ENCODE measurements around the gene GORASP1. TPM values are rescaled to one million over a fixed set of nuclear protein-coding genes. Genes with fewer than 3 reads are reported as not detected.

GORASP1 gene
- total RNA-seq (10 to 100 TPM; 29.2 to 40.1 TPM), total RNA-seq (32.3 to 41.5 reads per million in 2 donors)

- ATAC-seq: peak; percentile 73
- H3K36me3 Mint-ChIP-seq (ENCODE audit: low read depth): peaks cover 9% of the 10 kb centered on the region
- H3K4me1 Mint-ChIP-seq: peaks cover 51% of the 10 kb centered on the region
- H3K4me3 Mint-ChIP-seq: peak within 1 kb of the TSS; percentile 100
- no peaks in the 10 kb centered on the region for H3K9me3 ChIP-seq (ENCODE audit: control insufficient read depth, low read length, poor library complexity, severe bottlenecking)
- DNase-seq: peak; percentile 37 to 57 (median 50)
- H3K27ac Mint-ChIP-seq: peak within 1 kb of the TSS; percentile 99
- H3K27me3 Mint-ChIP-seq: no peaks in the 10 kb centered on the region
Measured at GRCh38 chr3:39107388-39108199, at the start of gene GORASP1, which contains the start of gene TTC21A. GORASP1 (minus strand) TSS chr3:39107627; CDS start chr3:39107541, 86 bp downstream. TTC21A (plus strand) TSS chr3:39107680; CDS start chr3:39107838, 158 bp downstream.

- H3K27me3 Mint-ChIP-seq: no peaks in the 10 kb centered on the region
- peaks cover 18% of the 10 kb centered on the region for H3K4me1 Mint-ChIP-seq
- peak overlapping the region; percentile 72 for H3K27ac Mint-ChIP-seq
- peak overlapping the region; percentile 36 for H3K4me3 Mint-ChIP-seq
- ATAC-seq (no peak), DNase-seq (no peak)
- peaks cover 2% of the 10 kb centered on the region for H3K9me3 ChIP-seq (ENCODE audit: control insufficient read depth, low read length, poor library complexity, severe bottlenecking)
- peaks cover 6% of the 10 kb centered on the region for H3K36me3 Mint-ChIP-seq (ENCODE audit: low read depth)
Measured at GRCh38 chr3:39156421-39156820, 49.0 kb upstream of the GORASP1 start.

- ATAC-seq: no peak
- H3K36me3 Mint-ChIP-seq (ENCODE audit: low read depth): peaks cover 6% of the 10 kb centered on the region
- H3K4me1 Mint-ChIP-seq: peaks cover 38% of the 10 kb centered on the region
- H3K27ac Mint-ChIP-seq: peak overlapping the region; percentile 86
- peaks cover 6% of the 10 kb centered on the region for H3K9me3 ChIP-seq (ENCODE audit: control insufficient read depth, low read length, poor library complexity, severe bottlenecking)
- H3K27me3 Mint-ChIP-seq: no peaks in the 10 kb centered on the region
- no peak for DNase-seq
- H3K4me3 Mint-ChIP-seq: peak overlapping the region; percentile 80
Measured at GRCh38 chr3:39154280-39155021, 47.0 kb upstream of the GORASP1 start.

GRCh38 chr3:39153977-39154279 lies 46.5 kb upstream of the GORASP1 start:
- no peaks in the 10 kb centered on the region for H3K27me3 Mint-ChIP-seq
- H3K9me3 ChIP-seq (ENCODE audit: control insufficient read depth, low read length, poor library complexity, severe bottlenecking): peaks cover 6% of the 10 kb centered on the region
- peak overlapping the region; percentile 80 for H3K4me3 Mint-ChIP-seq
- peak overlapping the region; percentile 86 for H3K27ac Mint-ChIP-seq
- no peak for ATAC-seq
- H3K4me1 Mint-ChIP-seq: peaks cover 43% of the 10 kb centered on the region
- H3K36me3 Mint-ChIP-seq (ENCODE audit: low read depth): peaks cover 6% of the 10 kb centered on the region
- DNase-seq: no peak

GRCh38 chr3:39150803-39151631 lies 43.6 kb upstream of the GORASP1 start:
- Mint-ChIP-seq H3K4me1 (peaks cover 69% of the 10 kb centered on the region), H3K27me3 (no peaks in the 10 kb centered on the region), H3K36me3 (ENCODE audit: low read depth) (peaks cover 6% of the 10 kb centered on the region), H3K4me3 (peak overlapping the region; percentile 100), H3K27ac (peak overlapping the region; percentile 99)
- DNase-seq (peak in 1 of 3 donors; percentile 42), ATAC-seq (no peak)
- H3K9me3 ChIP-seq (ENCODE audit: control insufficient read depth, low read length, poor library complexity, severe bottlenecking): peaks cover 6% of the 10 kb centered on the region

- Mint-ChIP-seq H3K36me3 (ENCODE audit: low read depth) (peaks cover 6% of the 10 kb centered on the region), H3K4me3 (peak overlapping the region; percentile 100), H3K4me1 (peaks cover 73% of the 10 kb centered on the region), H3K27me3 (no peaks in the 10 kb centered on the region), H3K27ac (peak overlapping the region; percentile 99)
- ATAC-seq (no peak), DNase-seq (no peak)
- peaks cover 6% of the 10 kb centered on the region for H3K9me3 ChIP-seq (ENCODE audit: control insufficient read depth, low read length, poor library complexity, severe bottlenecking)
Measured at GRCh38 chr3:39150148-39150802, 42.8 kb upstream of the GORASP1 start.

- peaks cover 7% of the 10 kb centered on the region for H3K36me3 Mint-ChIP-seq (ENCODE audit: low read depth)
- H3K27ac Mint-ChIP-seq: peak overlapping the region; percentile 99
- peaks cover 6% of the 10 kb centered on the region for H3K9me3 ChIP-seq (ENCODE audit: control insufficient read depth, low read length, poor library complexity, severe bottlenecking)
- DNase-seq (no peak), ATAC-seq (no peak)
- H3K4me3 Mint-ChIP-seq: peak overlapping the region; percentile 100
- peaks cover 74% of the 10 kb centered on the region for H3K4me1 Mint-ChIP-seq
- no peaks in the 10 kb centered on the region for H3K27me3 Mint-ChIP-seq
Measured at GRCh38 chr3:39149498-39150147, 42.2 kb upstream of the GORASP1 start.

- peaks cover 72% of the 10 kb centered on the region for H3K4me1 Mint-ChIP-seq
- no peaks in the 10 kb centered on the region for H3K27me3 Mint-ChIP-seq
- H3K36me3 Mint-ChIP-seq (ENCODE audit: low read depth): peaks cover 9% of the 10 kb centered on the region
- H3K4me3 Mint-ChIP-seq: peak overlapping the region; percentile 100
- peak overlapping the region; percentile 99 for H3K27ac Mint-ChIP-seq
- peaks cover 6% of the 10 kb centered on the region for H3K9me3 ChIP-seq (ENCODE audit: control insufficient read depth, low read length, poor library complexity, severe bottlenecking)
- DNase-seq (no peak), ATAC-seq (no peak)
Measured at GRCh38 chr3:39149059-39149455, 41.6 kb upstream of the GORASP1 start.

- Mint-ChIP-seq H3K27ac (peak overlapping the region; percentile 99), H3K27me3 (no peaks in the 10 kb centered on the region), H3K4me1 (peaks cover 76% of the 10 kb centered on the region), H3K36me3 (ENCODE audit: low read depth) (peaks cover 9% of the 10 kb centered on the region), H3K4me3 (peak overlapping the region; percentile 100)
- no peak for DNase-seq
- no peak for ATAC-seq
- peaks cover 6% of the 10 kb centered on the region for H3K9me3 ChIP-seq (ENCODE audit: control insufficient read depth, low read length, poor library complexity, severe bottlenecking)
Measured at GRCh38 chr3:39148435-39149058, 41.1 kb upstream of the GORASP1 start.

- DNase-seq (no peak), ATAC-seq (no peak)
- no peaks in the 10 kb centered on the region for H3K27me3 Mint-ChIP-seq
- H3K9me3 ChIP-seq (ENCODE audit: control insufficient read depth, low read length, poor library complexity, severe bottlenecking): peaks cover 6% of the 10 kb centered on the region
- H3K27ac Mint-ChIP-seq: peak overlapping the region; percentile 99
- H3K4me3 Mint-ChIP-seq: peak overlapping the region; percentile 100
- H3K4me1 Mint-ChIP-seq: peaks cover 79% of the 10 kb centered on the region
- H3K36me3 Mint-ChIP-seq (ENCODE audit: low read depth): peaks cover 9% of the 10 kb centered on the region
Measured at GRCh38 chr3:39147711-39148434, 40.4 kb upstream of the GORASP1 start.

Measured in T-helper 17 cell (primary cell).